ENCODE results near the gene HSFY2. TPM values are rescaled to one million over a fixed set of nuclear protein-coding genes. Genes with fewer than 3 reads are reported as not detected.
"Not testable (repeated sequence)": the region's sequence is repeated elsewhere in the genome, so short reads cannot be mapped to it uniquely, and the experiment has no call there.

HSFY2 gene
- total RNA-seq (not detected), polyA plus RNA-seq (ENCODE audit: insufficient read length in 6 of 6) (under 1 TPM in 3 of 6 donors, not detected in 3; 0.34 to 0.74 (median 0.36) TPM)
- long read RNA-seq, donor 1: 0 reads
- long read RNA-seq, donor 2: 0 reads
- long read RNA-seq, donor 3: 0 reads
- long read RNA-seq, donor 4: 0 reads
- long read RNA-seq, donor 5: 0 reads
- long read RNA-seq, donor 6: 0 reads
- long read RNA-seq, donor 7: 0 reads
- long read RNA-seq, donor 8: 0 reads
- long read RNA-seq, donor 9: 0 reads
- long read RNA-seq, donor 10: 0 reads
- long read RNA-seq, donor 11: 0 reads
- long read RNA-seq, donor 12: 0 reads

- intact Hi-C loops (cut with DNase I); ATAC-seq: not testable (repeated sequence)
Observed at GRCh38 chrY:18773635-18774034, at the start of gene HSFY2. TSS of gene HSFY2 (minus strand) at chrY:18773735. CDS start at chrY:18773618, 117 bp downstream.

GRCh38 chrY:18815751-18816150 lies 42.2 kb upstream of the HSFY2 start:
- H3K27me3 ChIP-seq; H3K9me3 ChIP-seq; H3K36me3 ChIP-seq; intact Hi-C loops (cut with DNase I); DNase-seq; ATAC-seq; H3K4me1 ChIP-seq; H3K4me3 ChIP-seq; H3K27ac ChIP-seq: not testable (repeated sequence)

More at GRCh38 chrY:18773635-18774034, at the start of gene HSFY2:
- H3K27me3 ChIP-seq, H3K4me3 ChIP-seq, DNase-seq, H3K36me3 ChIP-seq, H3K9me3 ChIP-seq, H3K4me1 ChIP-seq, H3K27ac ChIP-seq: not testable (repeated sequence)

GRCh38 chrY:18788757-18789406 lies 15.3 kb upstream of the HSFY2 start:
- H3K27me3 ChIP-seq; H3K4me3 ChIP-seq; DNase-seq; intact Hi-C loops (cut with DNase I); H3K27ac ChIP-seq; ATAC-seq; H3K9me3 ChIP-seq; H3K4me1 ChIP-seq; H3K36me3 ChIP-seq: not testable (repeated sequence)

GRCh38 chrY:18754077-18754476 lies 19.5 kb downstream of the HSFY2 start:
- H3K36me3 ChIP-seq; ATAC-seq; H3K4me3 ChIP-seq; H3K9me3 ChIP-seq; H3K27ac ChIP-seq; intact Hi-C loops (cut with DNase I); DNase-seq; H3K27me3 ChIP-seq; H3K4me1 ChIP-seq: not testable (repeated sequence)

- DNase-seq; intact Hi-C loops (cut with DNase I): not testable (repeated sequence)
Observed at GRCh38 chrY:18753133-18753815, 20.3 kb downstream of the HSFY2 start.

GRCh38 chrY:18723714-18724113 lies 49.8 kb downstream of the HSFY2 start:
- ATAC-seq; H3K4me3 ChIP-seq; intact Hi-C loops (cut with DNase I); H3K4me1 ChIP-seq; H3K9me3 ChIP-seq; H3K27me3 ChIP-seq; H3K27ac ChIP-seq; DNase-seq; H3K36me3 ChIP-seq: not testable (repeated sequence)

More at GRCh38 chrY:18753133-18753815, 20.3 kb downstream of the HSFY2 start:
- H3K4me1 ChIP-seq, H3K4me3 ChIP-seq, ATAC-seq, H3K9me3 ChIP-seq, H3K27me3 ChIP-seq, H3K36me3 ChIP-seq, H3K27ac ChIP-seq: not testable (repeated sequence)

Other genes with a start within 250 kb of the HSFY2 start
- gene HSFY1, start 227.0 kb downstream of the HSFY2 start, total RNA-seq: not detected
- gene HSFY1, start 227.0 kb downstream of the HSFY2 start, polyA plus RNA-seq (ENCODE audit: insufficient read length in 6 of 6): under 1 TPM in 1 of 6 donors, not detected in 5; 0.13 TPM